Stomach (tissue), 9 donors: ENCODE results near the gene WDR27. TPM values are rescaled to one million over a fixed set of nuclear protein-coding genes. Genes with fewer than 3 reads are reported as not detected.

Experiments used
- DNase-seq, 2 donors: peaks; one replicate each; pipeline versions ENCODE4 v3.0.0 to v3.0.0-alpha.2; 2013 to 2019
- H3K27ac ChIP-seq, 5 donors: fragments of 200-600 bp in 4 of 5; sonication (generic) in 4 of 5; one replicate each; pipeline ENCODE4 v1.5.1; 2013 to 2019; ENCODE audit warnings: mild to moderate bottlenecking in 1 of 5, moderate library complexity in 1 of 5
- H3K27me3 ChIP-seq, 3 donors: fragments of 200-600 bp; sonication (generic); one replicate each; pipeline ENCODE4 v1.5.1; 2017 to 2019; ENCODE audit warnings: mixed run types in 1 of 3
- H3K36me3 ChIP-seq, 4 donors: fragments of 200-600 bp; sonication (generic); 1 replicate in 3 of 4; 2 replicates in 1 of 4; pipeline ENCODE4 v1.5.1; 2016 to 2019
- H3K4me1 ChIP-seq, 4 donors: fragments of 200-600 bp; sonication (generic); one replicate each; pipeline ENCODE4 v1.5.1; 2016 to 2019
- H3K4me3 ChIP-seq, 4 donors: fragments of 200-600 bp; sonication (generic) in 3 of 4; one replicate each; pipeline ENCODE4 v1.5.1; 2016 to 2019; ENCODE audit warnings: mild to moderate bottlenecking in 1 of 4
- H3K9me3 ChIP-seq, 4 donors: fragments of 200-600 bp; sonication (generic); one replicate each; pipeline ENCODE4 v1.5.1; 2016 to 2019
- CTCF ChIP-seq, 7 experiments: fragments of 450-650 bp in 4 of 7; fragments of 200-600 bp in 3 of 7; sonication (generic) in 3 of 7; IDR thresholded peaks; one replicate each; pipeline ENCODE4 v1.5.1; 2016 to 2019; ENCODE audit warnings: antibody characterized with exemption in 7 of 7, control low read depth in 2 of 7, mild to moderate bottlenecking in 1 of 7
- EP300 ChIP-seq: sonication (generic); formaldehyde crosslinking; IDR thresholded peaks from one replicate; pipeline ENCODE4 v1.6.1; 2017; ENCODE audit warnings: antibody characterized with exemption
- POLR2A ChIP-seq, 4 donors: fragments of 450-650 bp; IDR thresholded peaks; one replicate each; pipeline ENCODE4 v1.6.1; 2016; ENCODE audit warnings: antibody characterized with exemption in 4 of 4, control low read depth in 2 of 4, mild to moderate bottlenecking in 1 of 4, moderate library complexity in 1 of 4
- POLR2AphosphoS5 ChIP-seq, 3 donors: sonication (generic); formaldehyde crosslinking; IDR thresholded peaks; one replicate each; pipeline ENCODE4 v1.6.1; 2016; ENCODE audit warnings: antibody characterized with exemption in 3 of 3
- WGBS, 5 donors: extraction: QIAGEN DNeasy Blood & Tissue Kit in 3 of 5; methylation state at CpG; one replicate each; pipeline versions ENCODE4 v1.1.5 to v1.1.7; 2013 to 2018; 5-methylcytosine and 5-hydroxymethylcytosine counted together
- intact Hi-C: fragments of 100-400 bp; cut with DNase I; formaldehyde crosslinking; loops from one replicate; pipeline ENCODE4 v1.15.1; 2023; ENCODE audit warnings: low total_unique reads
- polyA plus RNA-seq, 3 donors: library from polyadenylated mRNA; stranded (reverse); fragments of 200-250 nt; gene quantifications; one replicate each; pipeline ENCODE4 v1.2.3, GENCODE V29; 2013
- total RNA-seq, 5 donors: library from RNA; depleted of rRNA; stranded (reverse); fragments of >200 nt; gene quantifications; one replicate each; pipeline versions ENCODE4 v1.1.0 to v1.2.3, GENCODE V29; 2014 to 2016
- donor health status: healthy with polysubstance abuse.
- donor health status: Bipolar disorder and iron deficiency.
- donor health status: healthy.

WDR27 gene
- total and polyA plus RNA-seq, 8 donors: 4.9 to 271 (median 39.9) TPM

GRCh38 chr6:169427856-169428255, 274.0 kb downstream of the WDR27 start:
- Histone ChIP-seq H3K36me3 (no peaks in the 10 kb centered on the region), H3K4me3 (no peak overlapping the region), H3K27ac (peak overlapping the region in 4 of 5 donors; percentile 41 to 58 (median 54)), H3K4me1 (peaks cover 0 to 12% (median 0%) of the 10 kb centered on the region in 4 donors), H3K9me3 (peaks cover 9 to 32% (median 25%) of the 10 kb centered on the region in 4 donors), H3K27me3 (no peaks in the 10 kb centered on the region)
- peak in 1 of 2 donors; percentile 87 for DNase-seq
- TF ChIP-seq EP300: no peak
- no peak for TF ChIP-seq CTCF (IDR thresholded peaks at IDR 0.05)
- TF ChIP-seq POLR2AphosphoS5 (IDR thresholded peaks at IDR 0.05): no peak
- no peak for TF ChIP-seq POLR2A (IDR thresholded peaks at IDR 0.05)
- intact Hi-C loops: no loop called here
- WGBS, 5 donors: 36 to 57% (median 43%) methylated on average over 11 of the region's 11 CpGs

GRCh38 chr6:169426611-169427010, 275.2 kb downstream of the WDR27 start:
- WGBS, 5 donors: 86 to 88% (median 88%) methylated on average over 9 to 10 of the region's 10 CpGs
- Histone ChIP-seq H3K4me1 (peaks cover 0 to 12% (median 0%) of the 10 kb centered on the region in 4 donors), H3K36me3 (no peaks in the 10 kb centered on the region), H3K27me3 (no peaks in the 10 kb centered on the region), H3K4me3 (no peak overlapping the region), H3K27ac (peak overlapping the region in 1 of 5 donors; percentile 56), H3K9me3 (peaks cover 5 to 19% (median 17%) of the 10 kb centered on the region in 4 donors)
- intact Hi-C loops: no loop called here
- no peak for TF ChIP-seq POLR2AphosphoS5 (IDR thresholded peaks at IDR 0.05)
- TF ChIP-seq CTCF (IDR thresholded peaks at IDR 0.05): no peak
- TF ChIP-seq EP300: no peak
- no peak for TF ChIP-seq POLR2A (IDR thresholded peaks at IDR 0.05)
- no peak for DNase-seq

- peaks cover 0 to 12% (median 0%) of the 10 kb centered on the region in 4 donors for H3K4me1 ChIP-seq
- H3K9me3 ChIP-seq: peaks cover 5 to 11% (median 9%) of the 10 kb centered on the region in 4 donors
- 71 to 94% (median 87%) methylated on average over 30 to 31 of the region's 31 CpGs for WGBS, 5 donors
- peak in 1 of 2 donors; percentile 79 for DNase-seq
- intact Hi-C loops: no loop called here
- no peak overlapping the region for H3K4me3 ChIP-seq
- TF ChIP-seq EP300 (no peak), CTCF (IDR thresholded peaks at IDR 0.05) (no peak), POLR2A (IDR thresholded peaks at IDR 0.05) (no peak), POLR2AphosphoS5 (IDR thresholded peaks at IDR 0.05) (no peak)
- no peak overlapping the region for H3K27ac ChIP-seq
- no peaks in the 10 kb centered on the region for H3K27me3 ChIP-seq
- H3K36me3 ChIP-seq: no peaks in the 10 kb centered on the region
These were observed 276.0 kb downstream of the WDR27 start for GRCh38 chr6:169425628-169426370.

- Histone ChIP-seq H3K4me3 (peak overlapping the region in 1 of 4 donors; percentile 23), H3K27me3 (no peaks in the 10 kb centered on the region), H3K9me3 (peaks cover 0 to 2% (median under 1%) of the 10 kb centered on the region in 4 donors), H3K4me1 (peaks cover 0 to 12% (median 0%) of the 10 kb centered on the region in 4 donors), H3K36me3 (no peaks in the 10 kb centered on the region), H3K27ac (peak overlapping the region in 2 of 5 donors; percentile 16 to 35)
- DNase-seq: peak in 1 of 2 donors; percentile 71
- WGBS, 5 donors: 64 to 97% (median 77%) methylated on average over 22 to 24 of the region's 24 CpGs
- no peak for TF ChIP-seq POLR2AphosphoS5 (IDR thresholded peaks at IDR 0.05)
- no peak for TF ChIP-seq CTCF (IDR thresholded peaks at IDR 0.05)
- TF ChIP-seq EP300: no peak
- no peak for TF ChIP-seq POLR2A (IDR thresholded peaks at IDR 0.05)
- intact Hi-C loops: no loop called here
These were observed 277.0 kb downstream of the WDR27 start for GRCh38 chr6:169424821-169425240.
